SK-N-SH (cell line): ENCODE measurements around the gene SNX11. TPM values are rescaled to one million over a fixed set of nuclear protein-coding genes. Genes with fewer than 3 reads are reported as not detected.

Experiments used
- CTCF ChIA-PET: fragments of 300-600, 350-600 bp; formaldehyde crosslinking; extraction: SDS; loops from one replicate; lab custom pipeline; 2021; lab: Yijun Ruan, JAX
- POLR2A ChIA-PET: fragments of 350-600 bp; sonication (Branson Sonifier 250); formaldehyde crosslinking; extraction: SDS; loops from one replicate; lab custom pipeline; 2020; ENCODE audit warnings: antibody characterized with exemption, inconsistent platforms; lab: Yijun Ruan, JAX
- DNase-seq: peaks from one replicate; pipeline ENCODE4 v3.0.0; 2012
- H2AFZ ChIP-seq: fragments of 200-600 bp; sonication (generic); 2 replicates; pipeline ENCODE4 v1.8.1; 2016; ENCODE audit warnings: antibody characterized with exemption, mild to moderate bottlenecking, low read depth
- H3F3A ChIP-seq: fragments of 200-600 bp; sonication (generic); replicated peaks from 2 replicates; pipeline ENCODE3; 2016; ENCODE audit warnings: antibody characterized with exemption, mild to moderate bottlenecking; ENCODE audit not compliant: insufficient read depth
- H3K27ac ChIP-seq, 2 experiments: fragments of 200-500 bp in 1 of 2; fragments of 200-600 bp in 1 of 2; sonication (Bioruptor generic) in 1 of 2; sonication (generic), shearing (Covaris generic) in 1 of 2; 2 replicates each; pipeline versions ENCODE4 v1.5.1 to v1.6.1; 2014 to 2016; ENCODE audit warnings: low read depth in 2 of 2, inconsistent platforms in 1 of 2, low read length in 1 of 2, mild to moderate bottlenecking in 1 of 2, mixed read lengths in 1 of 2
- H3K27me3 ChIP-seq: fragments of 200-600 bp; sonication (generic), shearing (Covaris generic); 2 replicates; pipeline ENCODE4 v1.6.1; 2016; ENCODE audit warnings: mixed run types; ENCODE audit not compliant: insufficient read depth
- H3K36me3 ChIP-seq, 2 experiments: fragments of 200-500 bp in 1 of 2; fragments of 200-600 bp in 1 of 2; sonication (Bioruptor generic) in 1 of 2; sonication (generic) in 1 of 2; replicated peaks in 1 of 2; 2 replicates each; pipeline versions ENCODE3 to v1.5.1; 2014 to 2016; ENCODE audit warnings: low read length in 1 of 2, mild to moderate bottlenecking in 1 of 2; ENCODE audit not compliant: insufficient read depth in 2 of 2, control insufficient read depth in 1 of 2
- H3K4me1 ChIP-seq, 2 experiments: fragments of 200-500 bp in 1 of 2; fragments of 200-600 bp in 1 of 2; sonication (Bioruptor generic) in 1 of 2; sonication (generic), shearing (Covaris generic) in 1 of 2; 2 replicates each; pipeline versions ENCODE4 v1.5.1 to v1.6.1; 2014 to 2016; ENCODE audit warnings: low read depth in 1 of 2, low read length in 1 of 2, mixed run types in 1 of 2; ENCODE audit not compliant: insufficient read depth in 2 of 2, control insufficient read depth in 1 of 2
- H3K4me2 ChIP-seq: fragments of 200-600 bp; sonication (generic), shearing (Covaris generic); 2 replicates; pipeline ENCODE4 v1.6.1; 2017; ENCODE audit warnings: mixed run types
- H3K4me3 ChIP-seq, 2 experiments: fragments of 200-500 bp in 1 of 2; fragments of 200-600 bp in 1 of 2; sonication (Bioruptor generic) in 1 of 2; sonication (generic), shearing (Covaris generic) in 1 of 2; 2 replicates each; pipeline versions ENCODE4 v1.5.1 to v1.8.1; 2014 to 2016; ENCODE audit warnings: low read depth in 2 of 2, inconsistent platforms in 1 of 2, low read length in 1 of 2, mild to moderate bottlenecking in 1 of 2, mixed read lengths in 1 of 2, moderate library complexity in 1 of 2
- H3K79me2 ChIP-seq: fragments of 200-600 bp; sonication (generic); 2 replicates; pipeline ENCODE4 v1.8.1; 2017; ENCODE audit warnings: mild to moderate bottlenecking; ENCODE audit not compliant: insufficient read depth
- H3K9ac ChIP-seq: fragments of 200-600 bp; sonication (generic); 2 replicates; pipeline ENCODE4 v1.6.1; 2017; ENCODE audit warnings: mixed run types
- H3K9me2 ChIP-seq: fragments of 200-600 bp; sonication (generic); 2 replicates; pipeline ENCODE4 v1.6.1; 2017; ENCODE audit warnings: mixed run types
- H3K9me3 ChIP-seq: fragments of 200-600 bp; sonication (generic); 2 replicates; pipeline ENCODE4 v1.6.1; 2017; ENCODE audit warnings: mixed run types, mild to moderate bottlenecking, moderate library complexity
- H4K20me1 ChIP-seq: fragments of 200-600 bp; sonication (generic); 2 replicates; pipeline ENCODE4 v1.6.1; 2017; ENCODE audit warnings: mild to moderate bottlenecking, mixed run types; ENCODE audit not compliant: insufficient read depth
- CTCF ChIP-seq: fragments of 200-600 bp; sonication (generic); IDR thresholded peaks from 2 replicates; pipeline ENCODE4 v1.6.1; 2017; ENCODE audit warnings: antibody characterized with exemption, mild to moderate bottlenecking, moderate library complexity
- EZH2phosphoT487 ChIP-seq: fragments of 200-600 bp; sonication (generic); IDR thresholded peaks from 2 replicates; pipeline ENCODE4 v1.6.1; 2017; ENCODE audit warnings: low read depth, mixed run types, mild to moderate bottlenecking, antibody characterized with exemption, moderate library complexity, borderline replicate concordance
- FOSL2 ChIP-seq: IDR thresholded peaks from 2 replicates; pipeline ENCODE4 v1.4.0; 2012; ENCODE audit warnings: low read depth, mild to moderate bottlenecking, moderate library complexity, borderline replicate concordance
- FOXJ3 ChIP-seq: sonication (generic); formaldehyde crosslinking; IDR thresholded peaks from 2 replicates; pipeline ENCODE4 v1.5.1; 2020; ENCODE audit warnings: mild to moderate bottlenecking, missing genetic modification reagents
- FOXM1 ChIP-seq: IDR thresholded peaks from 2 replicates; pipeline ENCODE4 v1.4.0; 2012; ENCODE audit warnings: low read depth, mild to moderate bottlenecking
- GABPA ChIP-seq: IDR thresholded peaks from 2 replicates; pipeline ENCODE4 v1.4.0; 2012; ENCODE audit warnings: low read depth, mild to moderate bottlenecking
- GATA2 ChIP-seq: sonication (generic); formaldehyde crosslinking; IDR thresholded peaks from 2 replicates; pipeline ENCODE4 v1.5.0; 2020; ENCODE audit warnings: mild to moderate bottlenecking, missing genetic modification reagents
- JUND ChIP-seq: IDR thresholded peaks from 2 replicates; pipeline ENCODE4 v1.4.0; 2012
- MAX ChIP-seq: IDR thresholded peaks from 2 replicates; pipeline ENCODE4 v1.4.0; 2012; ENCODE audit warnings: low read depth
- MEF2A ChIP-seq: IDR thresholded peaks from 2 replicates; pipeline ENCODE4 v1.4.0; 2012; ENCODE audit warnings: low read depth, borderline replicate concordance
- MXI1 ChIP-seq: IDR thresholded peaks from 2 replicates; pipeline ENCODE4 v1.6.1; 2012; ENCODE audit warnings: mild to moderate bottlenecking, low read depth, low read length, improper control_type of control experiment
- POLR2AphosphoS5 ChIP-seq: IDR thresholded peaks from 2 replicates; pipeline ENCODE4 v1.6.1; 2012; ENCODE audit warnings: low read depth, low read length
- RAD21 ChIP-seq: IDR thresholded peaks from 2 replicates; pipeline ENCODE4 v1.6.1; 2012; ENCODE audit warnings: mild to moderate bottlenecking, low read length
- RXRA ChIP-seq: IDR thresholded peaks from 2 replicates; pipeline ENCODE4 v1.4.0; 2012; ENCODE audit warnings: low read depth, mild to moderate bottlenecking, borderline replicate concordance
- SMC3 ChIP-seq: IDR thresholded peaks from 2 replicates; pipeline ENCODE4 v1.6.1; 2012; ENCODE audit warnings: low read depth, low read length, improper control_type of control experiment
- USF1 ChIP-seq: IDR thresholded peaks from 2 replicates; pipeline ENCODE4 v1.4.0; 2012; ENCODE audit warnings: low read depth, borderline replicate concordance
- YY1 ChIP-seq: IDR thresholded peaks from 2 replicates; pipeline ENCODE4 v1.4.0; 2012; ENCODE audit warnings: low read depth, mild to moderate bottlenecking
- ZBTB33 ChIP-seq: IDR thresholded peaks from 2 replicates; pipeline ENCODE4 v1.4.0; 2012; ENCODE audit warnings: low read depth, borderline replicate concordance
- WGBS: methylation state at CpG from one replicate; pipeline ENCODE4 v1.1.6; 2017; ENCODE audit warnings: low lambda C conversion rate; 5-methylcytosine and 5-hydroxymethylcytosine counted together
- polyA plus RNA-seq, 3 experiments: library from polyadenylated mRNA; depleted of rRNA; stranded (reverse); fragments of >200 nt; gene quantifications; 2 replicates each; pipeline ENCODE4 v1.2.3, GENCODE V29; 2012
- TF ChIP-seq, protein P1 (sequence below): IDR thresholded peaks from 2 replicates; pipeline ENCODE4; 2012
- TF ChIP-seq, protein P2 (sequence below): fragments of 150-350 bp; IDR thresholded peaks from 2 replicates; pipeline ENCODE4 v1.6.1; 2016; ENCODE audit warnings: mild to moderate bottlenecking, low read depth, low read length

SNX11 gene
- polyA plus RNA-seq, 1 of the 3 experiments (the other 2 are of a cell fraction): 19.0 TPM

GRCh38 chr17:48081858-48082257 is 25.7 kb upstream of the SNX11 start:
- Histone ChIP-seq H3K4me1 (peaks cover 4 to 9% of the 10 kb centered on the region in 2 experiments; a peak in 2 of 4 replicates), H3K27me3 (no peaks in the 10 kb centered on the region)
- CTCF ChIA-PET: interaction anchor here (1.2 to 44.3 kb wide), 9 partner anchors 8 to 537 kb away, joined by 4 to 1200 read pairs (median 19); partner anchors contain the start of genes CBX1, COPZ2 and NFE2L1
- no peak for TF ChIP-seq JUND
- no peak for TF ChIP-seq FOXM1
- no peak for TF ChIP-seq EZH2phosphoT487
- no peak for TF ChIP-seq RXRA
- TF ChIP-seq, all 33 proteins: peak for 0
- Histone ChIP-seq H3F3A (peaks cover 6% of the 10 kb centered on the region), H4K20me1 (peaks cover 86% of the 10 kb centered on the region), H3K9ac (no peak overlapping the region), H3K79me2 (peaks cover 98% of the 10 kb centered on the region), H3K4me2 (no peak overlapping the region), H3K36me3 (peaks cover under 1 to 14% of the 10 kb centered on the region in 2 experiments), H3K9me2 (no peaks in the 10 kb centered on the region), H2AFZ (no peak overlapping the region), H3K27ac (no peak overlapping the region), H3K9me3 (no peaks in the 10 kb centered on the region), H3K4me3 (no peak overlapping the region)
- POLR2A ChIA-PET: interaction anchor here (0.7 to 0.9 kb wide), 2 partner anchors 20 to 30 kb away, joined by 3 to 4 read pairs; no protein-coding TSS in a partner anchor
- no peak for DNase-seq
- 83% methylated on average over 5 of the region's 5 CpGs for WGBS

GRCh38 chr17:48084932-48085331 is 22.6 kb upstream of the SNX11 start:
- Histone ChIP-seq H3F3A (peaks cover 7% of the 10 kb centered on the region), H3K27ac (no peak overlapping the region), H3K27me3 (no peaks in the 10 kb centered on the region), H2AFZ (no peak overlapping the region), H3K9me2 (no peaks in the 10 kb centered on the region), H3K36me3 (peaks cover 0 to 9% of the 10 kb centered on the region in 2 experiments), H4K20me1 (peaks cover 90% of the 10 kb centered on the region), H3K4me2 (no peak overlapping the region), H3K4me3 (no peak overlapping the region), H3K79me2 (peaks cover 97% of the 10 kb centered on the region), H3K9ac (no peak overlapping the region), H3K4me1 (peaks cover 4 to 9% of the 10 kb centered on the region in 2 experiments; a peak in 2 of 4 replicates), H3K9me3 (no peaks in the 10 kb centered on the region)
- TF ChIP-seq, protein P1, sequence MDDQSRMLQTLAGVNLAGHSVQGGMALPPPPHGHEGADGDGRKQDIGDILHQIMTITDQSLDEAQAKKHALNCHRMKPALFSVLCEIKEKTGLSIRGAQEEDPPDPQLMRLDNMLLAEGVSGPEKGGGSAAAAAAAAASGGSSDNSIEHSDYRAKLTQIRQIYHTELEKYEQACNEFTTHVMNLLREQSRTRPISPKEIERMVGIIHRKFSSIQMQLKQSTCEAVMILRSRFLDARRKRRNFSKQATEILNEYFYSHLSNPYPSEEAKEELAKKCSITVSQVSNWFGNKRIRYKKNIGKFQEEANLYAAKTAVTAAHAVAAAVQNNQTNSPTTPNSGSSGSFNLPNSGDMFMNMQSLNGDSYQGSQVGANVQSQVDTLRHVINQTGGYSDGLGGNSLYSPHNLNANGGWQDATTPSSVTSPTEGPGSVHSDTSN: no peak
- no peak for TF ChIP-seq USF1
- no peak for TF ChIP-seq ZBTB33
- no peak for TF ChIP-seq GABPA
- no peak for TF ChIP-seq MEF2A
- TF ChIP-seq FOXJ3 (CRISPR knock-in tag): no peak
- no peak for TF ChIP-seq YY1
- TF ChIP-seq RXRA: no peak
- TF ChIP-seq FOSL2: no peak
- TF ChIP-seq MAX: no peak
- TF ChIP-seq FOXM1: no peak
- no peak for TF ChIP-seq SMC3
- TF ChIP-seq MXI1: no peak
- no peak for TF ChIP-seq CTCF
- TF ChIP-seq RAD21: no peak
- no peak for TF ChIP-seq POLR2AphosphoS5
- TF ChIP-seq, protein P2, sequence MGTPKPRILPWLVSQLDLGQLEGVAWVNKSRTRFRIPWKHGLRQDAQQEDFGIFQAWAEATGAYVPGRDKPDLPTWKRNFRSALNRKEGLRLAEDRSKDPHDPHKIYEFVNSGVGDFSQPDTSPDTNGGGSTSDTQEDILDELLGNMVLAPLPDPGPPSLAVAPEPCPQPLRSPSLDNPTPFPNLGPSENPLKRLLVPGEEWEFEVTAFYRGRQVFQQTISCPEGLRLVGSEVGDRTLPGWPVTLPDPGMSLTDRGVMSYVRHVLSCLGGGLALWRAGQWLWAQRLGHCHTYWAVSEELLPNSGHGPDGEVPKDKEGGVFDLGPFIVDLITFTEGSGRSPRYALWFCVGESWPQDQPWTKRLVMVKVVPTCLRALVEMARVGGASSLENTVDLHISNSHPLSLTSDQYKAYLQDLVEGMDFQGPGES: no peak
- no peak for TF ChIP-seq EZH2phosphoT487
- TF ChIP-seq GATA2 (CRISPR knock-in tag): no peak
- POLR2A ChIA-PET: no interaction called here
- 76% methylated on average over 2 of the region's 2 CpGs for WGBS
- CTCF ChIA-PET: interaction anchor here (1.3 to 17.2 kb wide), 7 partner anchors 11 to 107 kb away, joined by 4 to 449 read pairs (median 29); partner anchors contain the start of genes CBX1 and NFE2L1
- no peak for DNase-seq
